Thoracic aorta (tissue), 2 donors: ENCODE results near the gene HMCN2. TPM values are rescaled to one million over a fixed set of nuclear protein-coding genes. Genes with fewer than 3 reads are reported as not detected.

ENCODE experiments used
- ATAC-seq: fragments of 150-250 bp; one replicate; pipeline ENCODE4 v1.8.0; 2017; ENCODE audit warnings: low read depth; ENCODE audit not compliant: insufficient number of reproducible peaks, low FRiP score
- DNase-seq: peaks from one replicate; pipeline ENCODE4 v3.0.0-alpha.2; 2020; ENCODE audit warnings: low spot score
- H3K27ac ChIP-seq, 2 donors: fragments of 200-600 bp; sonication (generic); 1 replicate in 1 of 2; 2 replicates in 1 of 2; pipeline ENCODE4 v1.5.1; 2016; ENCODE audit warnings: mild to moderate bottlenecking in 2 of 2, moderate library complexity in 2 of 2
- H3K27me3 ChIP-seq: fragments of 200-600 bp; sonication (generic); replicated peaks from 2 replicates; pipeline ENCODE4 v1.6.0; 2016; ENCODE audit warnings: mild to moderate bottlenecking; ENCODE audit not compliant: insufficient read depth
- H3K36me3 ChIP-seq: fragments of 200-600 bp; sonication (generic); one replicate; pipeline ENCODE4 v1.5.1; 2016
- H3K4me1 ChIP-seq, 2 donors: fragments of 200-600 bp; sonication (generic); 1 replicate in 1 of 2; 2 replicates in 1 of 2; pipeline versions ENCODE4 v1.5.1 to v1.6.0; 2016; ENCODE audit warnings: low read depth in 2 of 2, mild to moderate bottlenecking in 1 of 2; ENCODE audit not compliant: control insufficient read depth in 1 of 2
- H3K4me3 ChIP-seq: fragments of 200-600 bp; sonication (generic); 2 replicates; pipeline ENCODE4 v1.5.1; 2016; ENCODE audit warnings: mild to moderate bottlenecking
- H3K9me3 ChIP-seq: fragments of 200-600 bp; sonication (generic); 2 replicates; pipeline ENCODE4 v1.5.1; 2016
- total RNA-seq, 2 donors: library from RNA; depleted of rRNA; stranded (reverse); fragments of >200 nt; gene quantifications; one replicate each; pipeline versions ENCODE4 v1.1.0 to v1.2.3, GENCODE V29; 2016
- TF ChIP-seq, protein P1 (sequence below): fragments of 200-600 bp; sonication (generic); IDR thresholded peaks from one replicate; pipeline ENCODE4 v1.5.1; 2019; ENCODE audit warnings: antibody characterized with exemption

HMCN2 gene
- total RNA-seq, 2 donors from 2014 or later, result 2.4 to 6.3 TPM

DNA sequence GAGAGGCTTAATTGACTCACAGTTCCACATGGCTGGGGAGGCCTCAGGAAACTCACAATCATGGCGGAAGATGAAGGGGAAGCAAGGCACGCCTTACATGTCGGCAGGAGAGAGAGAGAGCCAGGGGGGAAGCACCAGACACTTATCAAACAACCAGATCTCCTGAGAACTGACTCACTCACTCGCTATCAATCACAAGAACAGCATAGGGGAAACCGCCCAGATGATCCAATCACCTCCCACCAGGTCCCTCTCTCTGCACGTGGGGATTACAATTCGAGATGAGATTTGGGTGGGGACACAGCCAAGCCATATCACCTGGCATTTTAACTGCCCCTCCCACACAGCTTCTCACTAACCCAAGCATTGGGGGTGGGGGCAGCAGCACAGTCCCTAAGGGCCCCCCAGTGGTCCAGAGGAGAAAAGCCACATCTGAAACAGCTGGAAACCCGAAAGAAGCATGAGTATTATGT lies 103.1 kb downstream of the HMCN2 start:
- Histone ChIP-seq H3K27ac (no peak overlapping the region), H3K9me3 (no peaks in the 10 kb centered on the region), H3K36me3 (no peaks in the 10 kb centered on the region), H3K27me3 (no peaks in the 10 kb centered on the region), H3K4me3 (no peak overlapping the region), H3K4me1 (no peaks in the 10 kb centered on the region)
- ATAC-seq (no peak), DNase-seq (no peak)
- TF ChIP-seq, protein P1, sequence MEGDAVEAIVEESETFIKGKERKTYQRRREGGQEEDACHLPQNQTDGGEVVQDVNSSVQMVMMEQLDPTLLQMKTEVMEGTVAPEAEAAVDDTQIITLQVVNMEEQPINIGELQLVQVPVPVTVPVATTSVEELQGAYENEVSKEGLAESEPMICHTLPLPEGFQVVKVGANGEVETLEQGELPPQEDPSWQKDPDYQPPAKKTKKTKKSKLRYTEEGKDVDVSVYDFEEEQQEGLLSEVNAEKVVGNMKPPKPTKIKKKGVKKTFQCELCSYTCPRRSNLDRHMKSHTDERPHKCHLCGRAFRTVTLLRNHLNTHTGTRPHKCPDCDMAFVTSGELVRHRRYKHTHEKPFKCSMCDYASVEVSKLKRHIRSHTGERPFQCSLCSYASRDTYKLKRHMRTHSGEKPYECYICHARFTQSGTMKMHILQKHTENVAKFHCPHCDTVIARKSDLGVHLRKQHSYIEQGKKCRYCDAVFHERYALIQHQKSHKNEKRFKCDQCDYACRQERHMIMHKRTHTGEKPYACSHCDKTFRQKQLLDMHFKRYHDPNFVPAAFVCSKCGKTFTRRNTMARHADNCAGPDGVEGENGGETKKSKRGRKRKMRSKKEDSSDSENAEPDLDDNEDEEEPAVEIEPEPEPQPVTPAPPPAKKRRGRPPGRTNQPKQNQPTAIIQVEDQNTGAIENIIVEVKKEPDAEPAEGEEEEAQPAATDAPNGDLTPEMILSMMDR, result no peak

DNA sequence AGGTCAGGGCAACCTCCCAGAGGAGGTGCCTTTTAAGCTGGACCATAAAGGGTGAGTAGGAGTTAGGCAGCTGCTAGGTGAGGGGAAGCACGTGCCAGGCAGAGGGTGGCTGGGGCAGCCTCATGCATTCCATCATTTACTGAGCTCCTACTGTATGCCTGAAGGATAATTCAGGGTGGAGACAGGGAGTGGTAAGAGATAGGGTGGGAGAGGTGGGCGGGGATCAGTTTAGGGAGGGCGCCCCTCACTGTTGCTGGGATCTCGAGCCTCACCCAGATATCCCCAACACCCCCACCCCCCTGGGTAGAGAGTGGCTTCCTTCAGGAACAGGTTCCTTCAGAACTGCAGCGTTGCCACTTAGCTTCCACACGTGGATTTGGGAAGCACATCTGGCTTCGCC lies 104.7 kb downstream of the HMCN2 start:
- DNase-seq (no peak), ATAC-seq (no peak)
- Histone ChIP-seq H3K4me1 (no peaks in the 10 kb centered on the region), H3K36me3 (no peaks in the 10 kb centered on the region), H3K27ac (no peak overlapping the region), H3K27me3 (no peaks in the 10 kb centered on the region), H3K4me3 (no peak overlapping the region), H3K9me3 (no peaks in the 10 kb centered on the region)
- TF ChIP-seq, protein P1, result no peak

DNA sequence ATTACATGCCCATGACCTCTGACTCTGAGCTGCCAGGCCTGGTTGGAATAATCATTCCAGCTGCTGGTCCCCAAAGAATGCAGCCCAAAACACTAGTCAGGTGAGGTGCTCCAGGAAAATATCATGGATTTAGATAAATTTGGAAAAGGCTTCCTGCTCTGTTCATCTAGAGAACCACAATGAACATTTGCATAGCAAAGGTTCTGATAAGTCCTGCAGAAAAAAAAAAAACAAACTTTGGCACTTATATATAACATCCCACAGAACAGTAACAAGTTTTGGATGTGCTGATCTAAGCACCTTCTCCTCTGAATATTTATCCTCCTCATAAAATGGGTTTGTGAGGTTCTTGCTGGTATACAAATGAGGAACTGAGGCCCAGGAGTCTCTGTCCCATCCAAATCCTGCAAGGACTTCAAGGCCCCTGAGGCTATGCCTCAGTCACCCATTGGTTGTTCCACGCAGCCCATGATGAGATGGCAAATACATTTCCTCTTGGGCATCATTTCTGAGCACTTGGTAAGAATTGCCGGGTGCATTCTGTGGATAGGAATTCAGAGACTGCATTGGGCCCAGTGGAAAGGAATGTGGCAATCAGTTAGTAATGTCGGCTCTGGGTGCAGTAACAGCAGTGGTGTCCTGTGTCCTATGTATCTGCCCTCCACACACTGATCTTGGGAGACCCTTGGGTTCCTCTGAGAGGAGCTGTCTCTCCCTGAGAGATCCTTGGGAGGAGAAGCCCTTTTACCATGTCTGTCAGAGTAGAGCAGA lies 105.8 kb downstream of the HMCN2 start:
- H3K36me3 ChIP-seq, result no peaks in the 10 kb centered on the region
- TF ChIP-seq, protein P1, result no peak
- DNase-seq, result no peak
- H3K9me3 ChIP-seq, result no peaks in the 10 kb centered on the region
- H3K4me3 ChIP-seq, result no peak overlapping the region
- no peaks in the 10 kb centered on the region for H3K27me3 ChIP-seq
- H3K4me1 ChIP-seq, result no peaks in the 10 kb centered on the region
- ATAC-seq, result no peak
- no peak overlapping the region for H3K27ac ChIP-seq

DNA sequence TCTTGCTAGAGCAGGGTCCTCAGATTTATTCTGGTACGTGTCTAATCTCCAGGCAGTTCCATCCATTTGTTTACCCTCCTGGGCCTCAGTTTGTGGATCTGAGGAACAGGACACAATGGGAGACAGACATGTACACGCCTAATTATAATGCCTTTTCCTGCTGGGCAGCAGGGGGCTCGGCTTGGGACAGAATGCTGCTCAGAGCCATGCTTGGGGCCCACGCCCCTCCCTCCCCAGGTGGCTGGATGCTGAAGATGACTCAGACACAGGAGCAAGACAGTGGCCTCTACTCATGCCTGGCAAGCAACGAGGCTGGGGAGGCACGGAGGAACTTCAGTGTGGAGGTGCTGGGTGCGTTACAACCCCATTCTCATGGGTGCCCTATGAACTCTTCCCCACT lies 106.5 kb downstream of the HMCN2 start:
- Histone ChIP-seq H3K4me1 (no peaks in the 10 kb centered on the region), H3K36me3 (no peaks in the 10 kb centered on the region), H3K9me3 (no peaks in the 10 kb centered on the region), H3K27me3 (no peaks in the 10 kb centered on the region), H3K27ac (no peak overlapping the region), H3K4me3 (no peak overlapping the region)
- no peak for DNase-seq
- TF ChIP-seq, protein P1, result no peak
- ATAC-seq, result no peak

DNA sequence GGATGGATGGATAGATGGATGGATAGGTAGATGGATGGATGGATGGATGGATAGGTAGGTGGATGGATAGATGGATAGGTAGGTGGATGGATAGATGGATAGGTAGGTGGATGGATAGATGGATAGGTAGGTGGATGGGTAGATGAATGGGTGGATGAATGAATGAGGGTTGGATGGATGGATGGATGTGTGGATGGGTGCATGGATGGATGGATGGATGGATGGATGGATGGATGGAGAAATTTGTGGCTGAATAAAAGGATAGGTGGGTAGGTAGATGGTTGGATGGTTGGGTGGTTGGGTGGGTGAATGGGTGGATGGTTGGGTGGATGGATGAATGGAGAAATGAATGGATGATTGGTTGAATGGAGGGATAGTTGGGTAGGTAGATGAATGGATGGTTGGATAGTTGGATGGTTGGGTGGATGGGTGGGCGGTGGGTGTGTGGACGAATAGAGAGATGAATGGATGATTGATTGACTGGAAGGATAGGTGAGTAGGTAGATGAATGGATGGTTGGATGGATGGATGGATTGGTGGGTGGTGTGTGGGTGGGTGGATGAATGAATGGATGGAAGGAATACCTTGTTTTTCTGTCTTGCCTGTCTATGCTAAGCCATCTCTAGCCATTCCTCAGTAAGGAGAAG lies 108.2 kb downstream of the HMCN2 start:
- Histone ChIP-seq H3K9me3 (no peaks in the 10 kb centered on the region), H3K27ac (no peak overlapping the region), H3K4me3 (no peak overlapping the region), H3K36me3 (no peaks in the 10 kb centered on the region), H3K27me3 (no peaks in the 10 kb centered on the region), H3K4me1 (no peaks in the 10 kb centered on the region)
- TF ChIP-seq, protein P1, result no peak
- no peak for DNase-seq
- ATAC-seq, result no peak
